Stimulated activated CD8-positive, alpha-beta memory T cell treated with anti-CD3 and anti-CD28 coated beads, Interleukin-4, amount 100 ng/mL, for 1 hour (primary cell): ENCODE measurements around the gene KCNQ2.

ENCODE experiments used
- DNase-seq, 2 donors: peaks; one replicate each; pipeline ENCODE4 v3.0.0-alpha.2; 2020; ENCODE audit warnings: low read depth in 2 of 2, low spot score in 1 of 2

KCNQ2 gene

GRCh38 chr20:63359937-63360849 is 112.3 kb downstream of the KCNQ2 start:
- no peak for DNase-seq

- no peak for DNase-seq
Measured at GRCh38 chr20:63359164-63359934, 113.1 kb downstream of the KCNQ2 start.

- DNase-seq, result no peak
Measured at GRCh38 chr20:63357921-63358905, 114.2 kb downstream of the KCNQ2 start.

- DNase-seq, result no peak
Measured at GRCh38 chr20:63356931-63357879, 115.2 kb downstream of the KCNQ2 start.

- no peak for DNase-seq
Measured at GRCh38 chr20:63356511-63356910, 115.9 kb downstream of the KCNQ2 start.

- DNase-seq, result no peak
Measured at GRCh38 chr20:63355781-63356295, 116.6 kb downstream of the KCNQ2 start.

- DNase-seq, result no peak
Measured at GRCh38 chr20:63354636-63355350, 117.7 kb downstream of the KCNQ2 start.

- DNase-seq, result no peak
Measured at GRCh38 chr20:63352811-63353221, 119.6 kb downstream of the KCNQ2 start.

GRCh38 chr20:63351811-63352591 is 120.5 kb downstream of the KCNQ2 start:
- no peak for DNase-seq

GRCh38 chr20:63351326-63351700 is 121.1 kb downstream of the KCNQ2 start:
- no peak for DNase-seq

- no peak for DNase-seq
Measured at GRCh38 chr20:63350597-63351325, 121.7 kb downstream of the KCNQ2 start.
